ENCODE measurements around the gene ZNF217.
"Not testable (repeated sequence)": the region's sequence is repeated elsewhere in the genome, so short reads cannot be mapped to it uniquely, and the experiment has no call there.

- TF ChIP-seq TCF12 (IDR thresholded peaks at IDR 0.05; ENCODE audit: low read depth, low read length); POLR2A (IDR thresholded peaks at IDR 0.05; ENCODE audit: control extremely low read depth in 1 of 2, low read depth in 2 of 2, low read length in 2 of 2); GABPA (IDR thresholded peaks at IDR 0.05; ENCODE audit: borderline replicate concordance, insufficient read depth, low read length); MAFK (IDR thresholded peaks at IDR 0.05; ENCODE audit: low read depth, low read length); POLR2AphosphoS5 (IDR thresholded peaks at IDR 0.05; ENCODE audit: low read depth, low read length); CTCF (IDR thresholded peaks at IDR 0.05; ENCODE audit: control extremely low read depth in 1 of 3, insufficient read depth in 1 of 3, low read depth in 1 of 3, low read length in 3 of 3); SP2 (IDR thresholded peaks at IDR 0.05; ENCODE audit: low read length); RBBP5 (IDR thresholded peaks at IDR 0.05; ENCODE audit: borderline replicate concordance, low read depth, low read length); EP300 (IDR thresholded peaks at IDR 0.05; ENCODE audit: borderline replicate concordance in 1 of 2, low read depth in 2 of 2, low read length in 2 of 2): not testable (repeated sequence)
Observed at GRCh38 chr20:53628758-53629157, 35.1 kb upstream of the ZNF217 start.

Measured in H1 (cell line).